Upper lobe of right lung (tissue), 1 donor: ENCODE measurements around the gene GSPT1. TPM values are rescaled to one million over a fixed set of nuclear protein-coding genes. Genes with fewer than 3 reads are reported as not detected.

ENCODE experiments used
- ATAC-seq: fragments of 200-7000 bp; cut with Tn5 transposase; one replicate; pipeline ENCODE4 v1.9.1; 2020; ENCODE audit warnings: mild to moderate bottlenecking, moderate library complexity
- DNase-seq: peaks from one replicate; pipeline ENCODE4 v3.0.0-alpha.2; 2020
- H3K27ac ChIP-seq: fragments of 200-600 bp; one replicate; pipeline ENCODE4 v1.8.0; 2022
- H3K27me3 ChIP-seq: fragments of 200-600 bp; one replicate; pipeline ENCODE4 v1.8.0; 2022; ENCODE audit warnings: mild to moderate bottlenecking
- H3K36me3 ChIP-seq: fragments of 200-600 bp; one replicate; pipeline ENCODE4 v1.8.0; 2022
- H3K4me1 ChIP-seq: fragments of 200-600 bp; one replicate; pipeline ENCODE4 v1.8.0; 2022
- H3K4me3 ChIP-seq: fragments of 200-600 bp; one replicate; pipeline ENCODE4 v1.8.0; 2022; ENCODE audit warnings: mild to moderate bottlenecking
- H3K9me3 ChIP-seq: fragments of 200-600 bp; one replicate; pipeline ENCODE4 v1.8.0; 2022
- intact Hi-C: fragments of 100-400 bp; cut with DNase I; formaldehyde crosslinking; loops from one replicate; pipeline ENCODE4 v1.11.0; 2022
- total RNA-seq: library from RNA; stranded (reverse); fragmentation: NEBNext Ultra II Directional; extraction: Animal tissue kit (Norgen Biotek cat#: 25700); gene quantifications from one replicate; pipeline ENCODE4 v1.2.1, GENCODE V29; 2021
- TF ChIP-seq, protein P1 (sequence below): fragments of 200-600 bp; IDR thresholded peaks from one replicate; pipeline ENCODE4 v1.8.0; 2022; ENCODE audit warnings: antibody characterized with exemption
- donor health status: DM: no; HTN: yes; CAD: no; lungs with severe emphysema.

Gene GSPT1
- total RNA-seq, 1 donor from 2014 or later = 106 TPM

DNA sequence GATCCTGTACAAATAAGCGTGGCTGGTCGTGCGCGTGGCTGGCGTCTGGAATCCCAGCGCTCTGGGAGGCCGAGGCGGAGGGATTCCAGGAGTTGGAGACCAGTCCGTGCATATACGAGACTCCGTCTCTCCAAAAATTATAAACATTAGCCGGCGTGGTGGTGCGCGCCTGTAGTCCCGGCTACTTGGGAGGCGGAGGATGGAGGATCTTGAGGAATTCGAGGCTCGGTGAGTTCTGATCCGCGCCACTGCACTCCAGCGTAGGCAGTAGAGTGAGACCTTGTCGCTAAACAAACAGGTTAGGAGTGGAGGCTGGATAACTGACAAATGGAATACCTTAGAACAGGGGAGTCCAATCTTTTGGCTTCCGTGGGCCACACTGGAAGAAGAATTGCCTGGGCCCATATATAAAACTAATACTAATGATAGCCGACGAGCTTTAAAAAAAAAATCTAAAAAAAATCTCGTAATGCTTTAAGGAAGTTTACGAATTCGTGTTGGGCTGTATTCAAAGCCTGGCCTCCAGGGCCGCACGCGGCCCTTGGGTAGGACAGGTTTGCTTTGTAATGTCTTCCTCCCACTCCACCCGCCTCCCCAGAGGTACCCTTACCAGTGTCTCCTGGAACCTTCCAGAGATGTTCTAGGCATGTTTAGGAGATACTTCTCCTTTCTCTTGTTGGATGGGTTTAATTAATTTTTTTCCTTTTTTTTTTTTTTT is 63.5 kb downstream of the GSPT1 start:
- TF ChIP-seq, protein P1, sequence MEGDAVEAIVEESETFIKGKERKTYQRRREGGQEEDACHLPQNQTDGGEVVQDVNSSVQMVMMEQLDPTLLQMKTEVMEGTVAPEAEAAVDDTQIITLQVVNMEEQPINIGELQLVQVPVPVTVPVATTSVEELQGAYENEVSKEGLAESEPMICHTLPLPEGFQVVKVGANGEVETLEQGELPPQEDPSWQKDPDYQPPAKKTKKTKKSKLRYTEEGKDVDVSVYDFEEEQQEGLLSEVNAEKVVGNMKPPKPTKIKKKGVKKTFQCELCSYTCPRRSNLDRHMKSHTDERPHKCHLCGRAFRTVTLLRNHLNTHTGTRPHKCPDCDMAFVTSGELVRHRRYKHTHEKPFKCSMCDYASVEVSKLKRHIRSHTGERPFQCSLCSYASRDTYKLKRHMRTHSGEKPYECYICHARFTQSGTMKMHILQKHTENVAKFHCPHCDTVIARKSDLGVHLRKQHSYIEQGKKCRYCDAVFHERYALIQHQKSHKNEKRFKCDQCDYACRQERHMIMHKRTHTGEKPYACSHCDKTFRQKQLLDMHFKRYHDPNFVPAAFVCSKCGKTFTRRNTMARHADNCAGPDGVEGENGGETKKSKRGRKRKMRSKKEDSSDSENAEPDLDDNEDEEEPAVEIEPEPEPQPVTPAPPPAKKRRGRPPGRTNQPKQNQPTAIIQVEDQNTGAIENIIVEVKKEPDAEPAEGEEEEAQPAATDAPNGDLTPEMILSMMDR = no peak
- no peaks in the 10 kb centered on the region for H3K9me3 ChIP-seq
- peak overlapping the region; percentile 91 for H3K27ac ChIP-seq
- DNase-seq (no peak), ATAC-seq (no peak)
- peaks cover 27% of the 10 kb centered on the region for H3K4me1 ChIP-seq
- peaks cover 24% of the 10 kb centered on the region for H3K36me3 ChIP-seq
- peak overlapping the region; percentile 90 for H3K4me3 ChIP-seq
- intact Hi-C loops = no loop called here
- no peaks in the 10 kb centered on the region for H3K27me3 ChIP-seq

DNA sequence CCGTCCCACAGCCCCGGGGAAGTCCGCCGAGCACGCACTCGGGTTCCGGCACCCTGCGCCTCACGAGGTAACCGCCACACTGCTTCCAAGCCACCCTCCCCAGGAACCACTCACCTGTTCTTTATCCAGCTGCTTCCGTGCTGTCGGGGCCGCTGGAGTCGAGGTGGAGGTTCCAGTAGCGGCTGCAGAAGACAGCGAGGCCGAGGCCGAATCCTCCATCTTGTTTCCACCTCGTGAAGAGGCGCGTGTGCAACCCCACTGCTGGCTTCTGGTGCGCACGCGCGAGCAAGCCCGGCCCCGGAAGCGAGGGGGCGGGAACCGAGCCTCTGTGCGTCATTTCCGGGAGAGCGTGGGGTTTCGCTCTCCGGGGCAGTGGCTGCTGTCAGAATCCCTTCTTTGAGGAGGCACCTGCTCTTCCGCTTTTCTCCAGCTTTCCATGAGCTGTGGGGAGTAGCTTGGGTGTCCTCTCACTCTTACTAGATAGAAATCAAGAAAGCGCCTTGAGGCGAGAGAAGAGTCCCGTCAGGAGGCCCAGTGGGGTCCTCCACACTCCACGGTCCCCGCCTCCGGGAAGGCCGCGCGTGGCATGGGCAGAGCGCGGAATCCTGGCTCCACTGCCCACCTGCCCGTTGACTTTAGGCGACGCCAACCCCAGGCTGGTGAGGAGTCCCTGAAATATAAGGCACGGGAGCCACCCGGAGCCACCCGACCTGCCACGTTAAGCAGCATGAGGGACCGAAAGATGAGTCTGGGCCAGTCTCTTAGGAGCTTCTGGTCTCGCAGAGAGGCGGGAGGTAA is 64.3 kb downstream of the GSPT1 start, which contains the start of gene RSL1D1:
Gene RSL1D1, minus strand, starts transcription at position 249 of the 798 bp plus-strand sequence. Its CDS starts 30 bp downstream, at position 219.
- ATAC-seq (peak; percentile 98), DNase-seq (peak; percentile 94)
- H3K36me3 ChIP-seq = peaks cover 31% of the 10 kb centered on the region
- no peaks in the 10 kb centered on the region for H3K27me3 ChIP-seq
- intact Hi-C loops = no loop called here
- H3K27ac ChIP-seq = peak within 1 kb of the TSS; percentile 91
- peak within 1 kb of the TSS; percentile 90 for H3K4me3 ChIP-seq
- H3K9me3 ChIP-seq = no peaks in the 10 kb centered on the region
- TF ChIP-seq, protein P1 = no peak
- H3K4me1 ChIP-seq = peaks cover 27% of the 10 kb centered on the region

DNA sequence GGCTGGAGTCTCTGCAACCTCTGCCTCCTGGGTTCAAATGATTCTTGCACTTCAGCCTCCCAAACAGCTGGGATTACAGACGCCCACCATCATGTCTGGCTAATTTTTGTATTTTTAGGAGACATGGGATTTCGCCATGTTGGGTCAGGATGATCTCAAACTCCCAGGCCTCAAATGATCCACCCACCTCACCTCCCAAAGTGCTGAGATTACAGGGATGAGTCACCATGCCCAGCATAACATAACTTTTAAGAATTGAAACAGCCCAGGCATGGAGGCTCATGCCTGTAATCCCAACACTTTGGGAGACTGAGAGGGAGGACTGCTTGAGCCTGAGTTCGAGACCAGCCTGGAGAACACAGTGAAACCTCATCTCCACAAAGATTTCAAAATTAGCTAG is 66.9 kb downstream of the GSPT1 start:
- ATAC-seq (no peak), DNase-seq (no peak)
- Histone ChIP-seq H3K27ac (no peak overlapping the region), H3K27me3 (no peaks in the 10 kb centered on the region), H3K9me3 (no peaks in the 10 kb centered on the region), H3K36me3 (peaks cover 58% of the 10 kb centered on the region), H3K4me1 (peaks cover 19% of the 10 kb centered on the region), H3K4me3 (no peak overlapping the region)
- TF ChIP-seq, protein P1 = no peak
- intact Hi-C loops = no loop called here

DNA sequence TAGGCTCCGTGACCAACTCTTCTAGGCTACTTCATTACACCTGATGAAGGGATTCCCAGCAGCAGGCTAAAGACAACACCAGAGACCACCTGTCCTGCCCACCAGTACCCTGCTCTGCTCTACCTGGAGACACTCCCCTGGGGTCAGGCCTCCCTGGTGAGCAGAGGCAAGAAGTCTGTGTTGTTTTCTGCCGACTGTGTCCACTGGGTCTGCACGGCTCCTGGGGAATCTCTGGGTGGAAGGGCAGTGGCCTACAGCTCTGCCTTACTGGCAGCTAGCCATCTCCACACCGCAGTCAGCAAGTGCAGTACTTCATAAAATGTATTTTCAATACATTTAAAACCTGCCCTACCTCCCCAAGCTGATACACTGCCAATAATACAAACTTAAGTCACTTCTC is 71.3 kb downstream of the GSPT1 start:
- no peak for ATAC-seq
- H3K27ac ChIP-seq = no peak overlapping the region
- no peaks in the 10 kb centered on the region for H3K27me3 ChIP-seq
- H3K4me3 ChIP-seq = no peak overlapping the region
- H3K9me3 ChIP-seq = no peaks in the 10 kb centered on the region
- TF ChIP-seq, protein P1 = no peak
- no peak for DNase-seq
- peaks cover 1% of the 10 kb centered on the region for H3K4me1 ChIP-seq
- peaks cover 97% of the 10 kb centered on the region for H3K36me3 ChIP-seq
- intact Hi-C loops = no loop called here

DNA sequence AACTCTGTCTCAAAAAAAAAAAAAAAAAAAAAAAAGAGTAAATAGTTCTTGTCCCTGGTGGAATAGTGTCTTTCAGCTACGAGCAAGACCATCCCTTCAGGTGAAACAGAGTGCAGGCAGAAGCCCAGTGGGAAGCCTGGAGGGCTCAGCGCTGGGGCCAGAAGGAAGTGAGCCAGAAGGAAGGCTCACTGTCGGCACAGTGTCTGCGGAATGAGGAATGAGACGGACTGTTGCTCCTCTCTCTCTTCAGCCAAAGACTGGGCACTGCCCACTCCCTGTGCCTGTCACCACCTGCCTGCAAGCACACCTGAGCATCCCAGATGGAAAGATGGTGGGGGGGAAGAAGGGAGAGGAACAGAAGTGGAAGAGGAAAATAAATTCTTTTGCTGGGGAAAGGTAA is 71.9 kb downstream of the GSPT1 start:
- intact Hi-C loops = no loop called here
- TF ChIP-seq, protein P1 = no peak
- Histone ChIP-seq H3K27ac (no peak overlapping the region), H3K4me3 (no peak overlapping the region), H3K4me1 (no peaks in the 10 kb centered on the region), H3K27me3 (no peaks in the 10 kb centered on the region), H3K36me3 (peaks cover 97% of the 10 kb centered on the region), H3K9me3 (no peaks in the 10 kb centered on the region)
- ATAC-seq = no peak
- no peak for DNase-seq
